DOHH2 (cell line): ENCODE data around the gene TRIM54.

ENCODE experiments used
- H3F3A ChIP-seq: fragments of 200-600 bp; sonication (generic), shearing (Covaris generic); 2 replicates; pipeline ENCODE4 v1.6.0; 2016; ENCODE audit warnings: antibody characterized with exemption, mild to moderate bottlenecking; ENCODE audit not compliant: control insufficient read depth, insufficient read depth
- H3K27ac ChIP-seq: fragments of 200-600 bp; sonication (generic); 2 replicates; pipeline ENCODE4 v1.5.1; 2014; ENCODE audit warnings: low read depth, mild to moderate bottlenecking, low read length, moderate library complexity
- H3K27me3 ChIP-seq: fragments of 200-600 bp; sonication (generic); 2 replicates; pipeline ENCODE4 v1.6.1; 2014; ENCODE audit warnings: mild to moderate bottlenecking, low read length, mixed read lengths; ENCODE audit not compliant: control insufficient read depth
- H3K36me3 ChIP-seq: fragments of 200-600 bp; sonication (generic); 2 replicates; pipeline ENCODE4 v1.6.1; 2014; ENCODE audit warnings: mild to moderate bottlenecking, low read length, moderate library complexity, mixed read lengths; ENCODE audit not compliant: control insufficient read depth
- H3K4me1 ChIP-seq: fragments of 200-600 bp; sonication (generic); 2 replicates; pipeline ENCODE4 v1.6.1; 2014; ENCODE audit warnings: mild to moderate bottlenecking, low read length, mixed read lengths; ENCODE audit not compliant: control insufficient read depth
- H3K4me2 ChIP-seq: fragments of 200-600 bp; sonication (generic); 2 replicates; pipeline ENCODE4 v1.6.0; 2014; ENCODE audit warnings: mild to moderate bottlenecking, low read length, moderate library complexity
- H3K4me3 ChIP-seq: fragments of 200-600 bp; sonication (generic); 2 replicates; pipeline ENCODE4 v1.5.1; 2014; ENCODE audit warnings: mild to moderate bottlenecking, low read length, mixed read lengths
- H3K79me2 ChIP-seq: fragments of 200-600 bp; sonication (generic); 2 replicates; pipeline ENCODE4 v1.6.1; 2014; ENCODE audit warnings: mild to moderate bottlenecking, low read length, mixed read lengths; ENCODE audit not compliant: control insufficient read depth
- H3K9me2 ChIP-seq: fragments of 200-600 bp; sonication (generic); replicated peaks from 2 replicates; pipeline ENCODE4 v1.6.1; 2014; ENCODE audit warnings: mild to moderate bottlenecking, low read length, mixed read lengths; ENCODE audit not compliant: control insufficient read depth
- H3K9me3 ChIP-seq: fragments of 200-600 bp; sonication (generic); 2 replicates; pipeline ENCODE4 v1.6.1; 2014; ENCODE audit warnings: antibody characterized with exemption, low read length, mixed read lengths; ENCODE audit not compliant: control insufficient read depth, insufficient read depth
- H4K20me1 ChIP-seq: fragments of 200-600 bp; sonication (generic); 2 replicates; pipeline ENCODE4 v1.6.0; 2014; ENCODE audit warnings: low read depth, mild to moderate bottlenecking, antibody characterized with exemption, low read length, moderate library complexity; ENCODE audit not compliant: control insufficient read depth, insufficient read depth
- CTCF ChIP-seq: fragments of 200-600 bp; sonication (generic); IDR thresholded peaks from one replicate; pipeline ENCODE4 v1.5.1; 2014; ENCODE audit warnings: antibody characterized with exemption, mild to moderate bottlenecking, low read depth, low read length; ENCODE audit not compliant: poor library complexity, severe bottlenecking
- EZH2phosphoT487 ChIP-seq: fragments of 200-600 bp; sonication (generic); IDR thresholded peaks from 2 replicates; pipeline ENCODE4 v1.6.1; 2017; ENCODE audit warnings: borderline replicate concordance, mild to moderate bottlenecking, antibody characterized with exemption, low read length, moderate library complexity, mixed read lengths

Gene TRIM54

GRCh38 chr2:27322766-27323595, 40.8 kb downstream of the TRIM54 start, which contains the start of gene MPV17:
TSS of gene MPV17 (minus strand) at chr2:27323097. CDS start at chr2:27322517, 580 bp downstream.
- Histone ChIP-seq H3K4me1 (peaks cover 22% of the 10 kb centered on the region), H3K9me3 (no peaks in the 10 kb centered on the region)
- TF ChIP-seq CTCF, result no peak
- TF ChIP-seq EZH2phosphoT487, result no peak

GRCh38 chr2:27323596-27324285, 41.5 kb downstream of the TRIM54 start:
- peaks cover 34% of the 10 kb centered on the region for H3K36me3 ChIP-seq
- H4K20me1 ChIP-seq, result no peaks in the 10 kb centered on the region
- peaks cover 29% of the 10 kb centered on the region for H3K79me2 ChIP-seq
- TF ChIP-seq CTCF (no peak), EZH2phosphoT487 (no peak)
- no peaks in the 10 kb centered on the region for H3K9me2 ChIP-seq
- peak overlapping the region; percentile 86 for H3K4me2 ChIP-seq
- no peaks in the 10 kb centered on the region for H3K27me3 ChIP-seq
- peaks cover 11% of the 10 kb centered on the region for H3F3A ChIP-seq
- peak overlapping the region; percentile 86 for H3K4me3 ChIP-seq
- peaks cover 22% of the 10 kb centered on the region for H3K4me1 ChIP-seq
- peak overlapping the region; percentile 52 for H3K27ac ChIP-seq
- H3K9me3 ChIP-seq, result no peaks in the 10 kb centered on the region

More at GRCh38 chr2:27322766-27323595, 40.8 kb downstream of the TRIM54 start, which contains the start of gene MPV17:
- Histone ChIP-seq H3K9me2 (no peaks in the 10 kb centered on the region), H3F3A (peaks cover 11% of the 10 kb centered on the region), H4K20me1 (no peaks in the 10 kb centered on the region), H3K27ac (peak within 1 kb of the TSS; percentile 52), H3K27me3 (no peaks in the 10 kb centered on the region), H3K4me3 (peak within 1 kb of the TSS; percentile 86), H3K79me2 (peaks cover 29% of the 10 kb centered on the region), H3K4me2 (peak within 1 kb of the TSS; percentile 86), H3K36me3 (peaks cover 27% of the 10 kb centered on the region)

- no peaks in the 10 kb centered on the region for H4K20me1 ChIP-seq
- no peak overlapping the region for H3K27ac ChIP-seq
- peaks cover 22% of the 10 kb centered on the region for H3K4me1 ChIP-seq
- TF ChIP-seq EZH2phosphoT487 (no peak), CTCF (no peak)
- peaks cover 44% of the 10 kb centered on the region for H3K36me3 ChIP-seq
- no peaks in the 10 kb centered on the region for H3K9me2 ChIP-seq
- H3K27me3 ChIP-seq, result no peaks in the 10 kb centered on the region
- H3F3A ChIP-seq, result peaks cover 11% of the 10 kb centered on the region
- no peaks in the 10 kb centered on the region for H3K9me3 ChIP-seq
- peaks cover 29% of the 10 kb centered on the region for H3K79me2 ChIP-seq
- H3K4me2 ChIP-seq, result 0 out of 2 replicates have a peak overlapping the region, but pooled peaks have one; percentile 86
- no peak overlapping the region for H3K4me3 ChIP-seq
Observed at GRCh38 chr2:27324720-27325119, 42.5 kb downstream of the TRIM54 start.
